ENCODE data around the gene RTN4R. TPM values are rescaled to one million over a fixed set of nuclear protein-coding genes. Genes with fewer than 3 reads are reported as not detected.

Gene RTN4R
- total RNA-seq, 1 experiment from 2014 or later, result 11.1 TPM

DNA sequence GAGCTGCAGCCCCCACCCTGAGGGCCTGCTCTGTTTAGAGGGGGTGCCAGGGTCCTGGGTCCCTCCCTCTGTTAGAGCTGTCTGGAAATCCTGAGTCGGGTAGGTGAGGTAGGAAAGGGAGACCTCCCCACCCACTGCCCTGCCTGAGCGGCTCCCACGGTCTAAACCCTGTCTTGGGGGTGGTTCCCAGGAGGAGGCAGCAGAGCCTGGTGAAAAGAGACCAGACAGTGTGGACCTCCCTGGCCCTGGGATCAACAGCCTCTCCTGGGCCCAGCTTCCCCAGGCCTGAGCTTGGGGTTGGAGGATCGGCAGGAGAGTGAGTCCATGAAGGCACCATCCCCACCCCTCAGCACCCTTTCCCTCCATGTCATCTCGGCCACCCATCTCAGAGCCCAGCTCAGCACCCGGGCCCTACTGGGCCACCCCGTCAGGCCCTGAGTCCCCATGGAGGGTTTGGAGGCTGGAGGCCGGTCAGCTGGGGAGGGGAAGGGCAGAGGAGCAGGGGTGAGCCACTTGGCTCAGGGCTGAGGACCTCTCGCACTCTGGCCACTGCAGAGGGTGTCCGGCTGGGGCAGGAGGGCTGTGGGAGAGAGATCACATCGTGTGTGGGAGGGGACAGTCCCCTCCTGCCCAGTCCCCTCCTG is 37.2 kb downstream of the RTN4R start:
- no peak for DNase-seq
- Histone ChIP-seq H3K4me3 (ENCODE audit: low read depth, low read length) (no peak overlapping the region), H3K4me1 (no peaks in the 10 kb centered on the region), H3K9me3 (no peaks in the 10 kb centered on the region), H3K36me3 (ENCODE audit: control insufficient read depth, insufficient read depth, low read length) (no peaks in the 10 kb centered on the region), H3K27me3 (replicated peaks; ENCODE audit: control insufficient read depth, insufficient read depth, low read length) (no peaks in the 10 kb centered on the region)
- H3K4me3 Mint-ChIP-seq (ENCODE audit: unreplicated experiment), result no peak overlapping the region
- intact Hi-C loops (cut with micrococcal nuclease; ENCODE audit: unreplicated experiment), result no loop called here
- H3K9me3 Mint-ChIP-seq (ENCODE audit: unreplicated experiment), result no peaks in the 10 kb centered on the region
- H3K27me3 Mint-ChIP-seq (ENCODE audit: insufficient read depth, unreplicated experiment), result no peaks in the 10 kb centered on the region
- TF ChIP-seq, protein P1, sequence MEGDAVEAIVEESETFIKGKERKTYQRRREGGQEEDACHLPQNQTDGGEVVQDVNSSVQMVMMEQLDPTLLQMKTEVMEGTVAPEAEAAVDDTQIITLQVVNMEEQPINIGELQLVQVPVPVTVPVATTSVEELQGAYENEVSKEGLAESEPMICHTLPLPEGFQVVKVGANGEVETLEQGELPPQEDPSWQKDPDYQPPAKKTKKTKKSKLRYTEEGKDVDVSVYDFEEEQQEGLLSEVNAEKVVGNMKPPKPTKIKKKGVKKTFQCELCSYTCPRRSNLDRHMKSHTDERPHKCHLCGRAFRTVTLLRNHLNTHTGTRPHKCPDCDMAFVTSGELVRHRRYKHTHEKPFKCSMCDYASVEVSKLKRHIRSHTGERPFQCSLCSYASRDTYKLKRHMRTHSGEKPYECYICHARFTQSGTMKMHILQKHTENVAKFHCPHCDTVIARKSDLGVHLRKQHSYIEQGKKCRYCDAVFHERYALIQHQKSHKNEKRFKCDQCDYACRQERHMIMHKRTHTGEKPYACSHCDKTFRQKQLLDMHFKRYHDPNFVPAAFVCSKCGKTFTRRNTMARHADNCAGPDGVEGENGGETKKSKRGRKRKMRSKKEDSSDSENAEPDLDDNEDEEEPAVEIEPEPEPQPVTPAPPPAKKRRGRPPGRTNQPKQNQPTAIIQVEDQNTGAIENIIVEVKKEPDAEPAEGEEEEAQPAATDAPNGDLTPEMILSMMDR (IDR thresholded peaks at IDR 0.05; ENCODE audit: insufficient read depth in 1 of 2, low read depth in 1 of 2, low read length in 1 of 2, severe bottlenecking in 1 of 2, unreplicated experiment in 1 of 2), result no peak
- no TSS peak for BruUV-seq (replicated peaks)
- H3K36me3 Mint-ChIP-seq (ENCODE audit: insufficient read depth, unreplicated experiment), result no peaks in the 10 kb centered on the region
- H3K4me1 Mint-ChIP-seq (ENCODE audit: low read depth, unreplicated experiment), result no peaks in the 10 kb centered on the region
- ChIA-PET CTCF (no interaction called here), POLR2A (no interaction called here)
- no peak overlapping the region for H3K27ac Mint-ChIP-seq (ENCODE audit: unreplicated experiment)

DNA sequence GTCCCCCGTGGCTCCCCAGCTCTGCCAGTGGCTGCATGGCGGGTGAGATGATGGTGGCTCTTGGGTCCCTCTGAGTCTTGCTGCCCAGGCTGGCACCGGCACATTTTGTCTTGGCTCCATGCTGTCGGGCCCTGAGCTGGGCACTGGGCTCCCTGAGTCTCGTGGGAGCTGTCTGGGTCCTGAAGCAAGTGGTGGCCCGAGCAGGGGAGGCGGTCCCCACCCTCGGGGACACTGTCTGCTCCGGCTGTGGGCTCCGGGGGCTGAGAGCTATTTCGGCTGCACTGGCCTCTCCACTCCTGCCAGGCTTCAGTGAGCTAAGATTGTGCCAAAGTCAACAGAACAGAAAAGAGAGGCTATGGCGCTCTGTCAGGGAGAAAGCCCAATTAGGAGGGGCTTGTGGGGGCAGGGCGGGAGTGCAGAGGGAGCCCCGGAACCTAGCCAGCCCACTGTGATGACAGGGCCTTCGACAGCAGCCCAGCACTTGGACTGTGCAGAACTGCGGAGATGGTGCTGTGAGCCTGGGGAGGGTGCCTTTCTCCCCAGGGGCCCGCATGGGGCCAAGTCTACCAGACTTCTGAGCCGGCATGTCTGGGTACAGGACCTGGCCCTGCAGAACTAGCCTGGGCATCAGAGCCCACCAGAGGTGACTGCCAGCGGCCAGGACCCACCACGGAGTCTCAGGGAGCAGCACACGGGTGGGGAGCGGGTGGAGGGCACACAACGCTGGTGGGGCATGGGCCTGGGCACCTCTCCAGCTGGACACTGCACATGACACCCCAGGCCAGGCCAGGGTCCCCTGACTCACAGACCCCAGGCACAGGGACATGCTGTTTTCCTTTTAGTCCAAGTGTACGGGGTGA is 38.0 kb downstream of the RTN4R start:
- H3K4me3 ChIP-seq (ENCODE audit: low read depth, low read length), result no peak overlapping the region
- no peaks in the 10 kb centered on the region for H3K27me3 Mint-ChIP-seq (ENCODE audit: insufficient read depth, unreplicated experiment)
- POLR2A ChIA-PET, result no interaction called here
- H3K4me1 ChIP-seq, result no peaks in the 10 kb centered on the region
- no peaks in the 10 kb centered on the region for H3K27me3 ChIP-seq (replicated peaks; ENCODE audit: control insufficient read depth, insufficient read depth, low read length)
- no peak overlapping the region for H3K4me3 Mint-ChIP-seq (ENCODE audit: unreplicated experiment)
- H3K36me3 Mint-ChIP-seq (ENCODE audit: insufficient read depth, unreplicated experiment), result peaks cover 2% of the 10 kb centered on the region
- CTCF ChIA-PET, result no interaction called here
- H3K27ac Mint-ChIP-seq (ENCODE audit: unreplicated experiment), result no peak overlapping the region
- H3K4me1 Mint-ChIP-seq (ENCODE audit: low read depth, unreplicated experiment), result no peaks in the 10 kb centered on the region
- no peak for DNase-seq
- no peaks in the 10 kb centered on the region for H3K9me3 Mint-ChIP-seq (ENCODE audit: unreplicated experiment)
- no TSS peak for BruUV-seq (replicated peaks)
- no peaks in the 10 kb centered on the region for H3K36me3 ChIP-seq (ENCODE audit: control insufficient read depth, insufficient read depth, low read length)
- H3K9me3 ChIP-seq, result no peaks in the 10 kb centered on the region
- TF ChIP-seq, protein P1 (IDR thresholded peaks at IDR 0.05; ENCODE audit: insufficient read depth in 1 of 2, low read depth in 1 of 2, low read length in 1 of 2, severe bottlenecking in 1 of 2, unreplicated experiment in 1 of 2), result no peak
- intact Hi-C loops (cut with micrococcal nuclease; ENCODE audit: unreplicated experiment), result no loop called here

DNA sequence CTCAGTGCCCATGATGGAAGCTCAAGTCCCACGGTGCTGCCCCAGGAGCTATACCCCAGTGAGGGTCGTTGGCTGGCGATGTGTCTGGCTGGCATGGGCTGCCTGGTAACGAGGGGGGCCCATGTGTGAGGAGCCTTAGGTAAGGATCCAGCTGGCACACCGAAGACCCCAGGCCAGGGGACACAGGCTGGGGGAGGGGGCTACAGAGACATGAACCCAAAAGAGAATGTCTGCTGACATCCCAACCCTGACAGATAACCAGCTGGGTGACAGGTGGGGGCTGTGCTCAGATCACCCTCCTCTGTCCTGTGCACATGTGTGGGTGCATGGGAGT is 39.2 kb downstream of the RTN4R start:
- no peak overlapping the region for H3K4me3 Mint-ChIP-seq (ENCODE audit: unreplicated experiment)
- CTCF ChIA-PET, result no interaction called here

More for the DNA sequence above, 39.2 kb downstream of the RTN4R start:
- Mint-ChIP-seq H3K27me3 (ENCODE audit: insufficient read depth, unreplicated experiment) (no peaks in the 10 kb centered on the region), H3K27ac (ENCODE audit: unreplicated experiment) (no peak overlapping the region), H3K9me3 (ENCODE audit: unreplicated experiment) (no peaks in the 10 kb centered on the region), H3K36me3 (ENCODE audit: insufficient read depth, unreplicated experiment) (peaks cover 9% of the 10 kb centered on the region), H3K4me1 (ENCODE audit: low read depth, unreplicated experiment) (no peaks in the 10 kb centered on the region)
- Histone ChIP-seq H3K4me3 (ENCODE audit: low read depth, low read length) (no peak overlapping the region), H3K4me1 (no peaks in the 10 kb centered on the region), H3K27me3 (replicated peaks; ENCODE audit: control insufficient read depth, insufficient read depth, low read length) (no peaks in the 10 kb centered on the region), H3K36me3 (ENCODE audit: control insufficient read depth, insufficient read depth, low read length) (no peaks in the 10 kb centered on the region), H3K9me3 (no peaks in the 10 kb centered on the region)
- no peak for DNase-seq
- BruUV-seq (replicated peaks), result no TSS peak
- TF ChIP-seq, protein P1 (IDR thresholded peaks at IDR 0.05; ENCODE audit: insufficient read depth in 1 of 2, low read depth in 1 of 2, low read length in 1 of 2, severe bottlenecking in 1 of 2, unreplicated experiment in 1 of 2), result no peak
- POLR2A ChIA-PET, result no interaction called here
- intact Hi-C loops (cut with micrococcal nuclease; ENCODE audit: unreplicated experiment), result no loop called here

Data from Caco-2 (cell line).